ENCODE data around the gene TOP3A. TPM values are rescaled to one million over a fixed set of nuclear protein-coding genes. Genes with fewer than 3 reads are reported as not detected.

The TOP3A gene
- total RNA-seq, 1 experiment from 2014 or later = 48.8 TPM

DNA sequence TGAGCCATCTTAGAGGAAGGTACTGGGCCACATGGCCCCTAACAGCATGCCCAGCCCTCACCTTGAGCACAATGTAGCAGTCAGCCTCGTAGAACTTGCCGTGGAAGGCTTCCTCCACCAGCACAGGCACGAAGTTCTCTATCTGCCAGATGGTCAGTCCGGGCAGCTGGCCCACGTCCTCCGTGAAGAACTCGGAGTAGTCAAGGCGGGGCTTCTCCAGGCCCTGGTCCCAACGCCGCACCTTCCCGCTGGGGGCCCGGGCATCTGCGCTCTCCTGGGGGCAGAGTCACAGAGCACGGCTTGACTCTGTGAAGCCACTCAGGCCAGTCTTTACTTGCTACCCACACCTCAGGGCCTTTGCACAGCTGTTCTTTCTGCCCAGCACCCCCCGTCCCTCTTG is 63.6 kb downstream of the TOP3A start:
- ChIA-PET CTCF (no interaction called here), RAD21 (ENCODE audit: low non-redundant PET in 1 of 2, low total read pairs in 2 of 2, uncharacterized antibody in 2 of 2, unreplicated experiment in 2 of 2) (no interaction called here), POLR2A (no interaction called here)
- no TSS peak for BruUV-seq (replicated peaks)
- H3K4me1 ChIP-seq (ENCODE audit: control insufficient read depth in 1 of 2, insufficient read depth in 2 of 2, low read length in 2 of 2) = peaks cover 0 to 12% of the 10 kb centered on the region in 2 experiments; a peak in 2 of 4 replicates
- peaks cover 6% of the 10 kb centered on the region; the same call in 1 of the 2 replicates for H4K20me1 ChIP-seq (ENCODE audit: insufficient read depth)
- peaks cover 21 to 62% of the 10 kb centered on the region in 2 experiments for H3K36me3 ChIP-seq (ENCODE audit: control insufficient read depth in 1 of 2, insufficient read depth in 2 of 2, low read length in 2 of 2)
- no peak overlapping the region for H3K4me2 ChIP-seq (ENCODE audit: low read length)
- DNase-seq (ENCODE audit: low read depth, low spot score) (no peak), ATAC-seq (no peak)
- TF ChIP-seq, protein P1, sequence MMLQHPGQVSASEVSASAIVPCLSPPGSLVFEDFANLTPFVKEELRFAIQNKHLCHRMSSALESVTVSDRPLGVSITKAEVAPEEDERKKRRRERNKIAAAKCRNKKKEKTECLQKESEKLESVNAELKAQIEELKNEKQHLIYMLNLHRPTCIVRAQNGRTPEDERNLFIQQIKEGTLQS (IDR thresholded peaks at IDR 0.05) = no peak
- TF ChIP-seq CBX3 (IDR thresholded peaks at IDR 0.05; ENCODE audit: low read depth) (no peak), YY1 (IDR thresholded peaks at IDR 0.05; ENCODE audit: extremely low read depth, insufficient replicate concordance, low read depth, low read length) (no peak), POLR2A (IDR thresholded peaks at IDR 0.05; ENCODE audit: borderline replicate concordance, extremely low read depth, insufficient read depth, insufficient read length) (no peak), SRF (IDR thresholded peaks at IDR 0.05; ENCODE audit: low read depth) (no peak)
- TF ChIP-seq, protein P2, sequence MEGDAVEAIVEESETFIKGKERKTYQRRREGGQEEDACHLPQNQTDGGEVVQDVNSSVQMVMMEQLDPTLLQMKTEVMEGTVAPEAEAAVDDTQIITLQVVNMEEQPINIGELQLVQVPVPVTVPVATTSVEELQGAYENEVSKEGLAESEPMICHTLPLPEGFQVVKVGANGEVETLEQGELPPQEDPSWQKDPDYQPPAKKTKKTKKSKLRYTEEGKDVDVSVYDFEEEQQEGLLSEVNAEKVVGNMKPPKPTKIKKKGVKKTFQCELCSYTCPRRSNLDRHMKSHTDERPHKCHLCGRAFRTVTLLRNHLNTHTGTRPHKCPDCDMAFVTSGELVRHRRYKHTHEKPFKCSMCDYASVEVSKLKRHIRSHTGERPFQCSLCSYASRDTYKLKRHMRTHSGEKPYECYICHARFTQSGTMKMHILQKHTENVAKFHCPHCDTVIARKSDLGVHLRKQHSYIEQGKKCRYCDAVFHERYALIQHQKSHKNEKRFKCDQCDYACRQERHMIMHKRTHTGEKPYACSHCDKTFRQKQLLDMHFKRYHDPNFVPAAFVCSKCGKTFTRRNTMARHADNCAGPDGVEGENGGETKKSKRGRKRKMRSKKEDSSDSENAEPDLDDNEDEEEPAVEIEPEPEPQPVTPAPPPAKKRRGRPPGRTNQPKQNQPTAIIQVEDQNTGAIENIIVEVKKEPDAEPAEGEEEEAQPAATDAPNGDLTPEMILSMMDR (IDR thresholded peaks at IDR 0.05 in 2 of 3, conservative IDR thresholded peaks at IDR 0.05 in 1 of 3; ENCODE audit: borderline replicate concordance in 1 of 3, insufficient read depth in 1 of 3, low read depth in 2 of 3, low read length in 2 of 3) = no peak
- H3K9me3 ChIP-seq (ENCODE audit: control insufficient read depth in 1 of 2, insufficient read depth in 1 of 2, low read depth in 1 of 2, low read length in 2 of 2) = no peaks in the 10 kb centered on the region
- H3K9ac ChIP-seq (ENCODE audit: low read length) = no peak overlapping the region
- no peak overlapping the region for H3K4me3 ChIP-seq (replicated peaks in 1 of 2; ENCODE audit: low read depth in 1 of 2, low read length in 2 of 2)
- intact Hi-C loops (cut with micrococcal nuclease) = no loop called here
- H3K79me2 ChIP-seq (ENCODE audit: insufficient read depth, low read length) = peaks cover 17% of the 10 kb centered on the region; the same call in 1 of the 2 replicates
- H3K9me2 ChIP-seq (ENCODE audit: insufficient read depth) = no peaks in the 10 kb centered on the region
- H3K27me3 ChIP-seq (ENCODE audit: insufficient read depth, low read length) = no peaks in the 10 kb centered on the region
- H2AFZ ChIP-seq (ENCODE audit: low read depth, low read length, poor library complexity, severe bottlenecking) = no peak overlapping the region
- no peak overlapping the region; the same call in 1 of the 2 replicates for H3K27ac ChIP-seq (ENCODE audit: low read depth, low read length)

DNA sequence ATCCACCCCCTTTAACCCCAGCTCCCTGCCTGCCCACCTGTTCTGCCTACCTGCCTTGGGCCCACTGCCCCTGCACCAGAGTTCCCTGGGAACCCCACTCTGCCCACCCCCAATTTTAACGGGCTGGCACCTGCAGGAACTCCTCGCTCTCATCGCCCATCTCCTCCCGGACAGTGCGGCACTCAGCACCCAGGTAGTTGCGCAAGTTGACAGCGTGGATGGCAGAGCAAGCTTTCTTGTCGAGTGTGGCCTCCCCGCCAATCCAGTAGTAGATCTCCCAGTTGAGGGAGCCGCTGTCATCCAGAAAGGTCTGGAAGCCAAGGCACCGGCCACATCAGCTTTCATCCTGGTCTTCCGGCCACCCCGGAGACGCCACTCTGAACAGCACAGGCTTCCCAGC is 64.1 kb downstream of the TOP3A start:
- BruUV-seq (replicated peaks) = no TSS peak
- Histone ChIP-seq H3K36me3 (ENCODE audit: control insufficient read depth in 1 of 2, insufficient read depth in 2 of 2, low read length in 2 of 2) (peaks cover 21 to 62% of the 10 kb centered on the region in 2 experiments), H3K79me2 (ENCODE audit: insufficient read depth, low read length) (peaks cover 12% of the 10 kb centered on the region; the same call in 1 of the 2 replicates), H3K4me2 (ENCODE audit: low read length) (no peak overlapping the region), H4K20me1 (ENCODE audit: insufficient read depth) (peaks cover 6% of the 10 kb centered on the region; the same call in 1 of the 2 replicates), H3K4me3 (replicated peaks in 1 of 2; ENCODE audit: low read depth in 1 of 2, low read length in 2 of 2) (no peak overlapping the region), H3K27me3 (ENCODE audit: insufficient read depth, low read length) (no peaks in the 10 kb centered on the region), H3K9me2 (ENCODE audit: insufficient read depth) (no peaks in the 10 kb centered on the region), H3K9me3 (ENCODE audit: control insufficient read depth in 1 of 2, insufficient read depth in 1 of 2, low read depth in 1 of 2, low read length in 2 of 2) (no peaks in the 10 kb centered on the region), H2AFZ (ENCODE audit: low read depth, low read length, poor library complexity, severe bottlenecking) (no peak overlapping the region), H3K27ac (ENCODE audit: low read depth, low read length) (no peak overlapping the region; the same call in 1 of the 2 replicates), H3K9ac (ENCODE audit: low read length) (no peak overlapping the region), H3K4me1 (ENCODE audit: control insufficient read depth in 1 of 2, insufficient read depth in 2 of 2, low read length in 2 of 2) (peaks cover 0 to 12% of the 10 kb centered on the region in 2 experiments; a peak in 2 of 4 replicates)
- POLR2A ChIA-PET = interaction anchor here (1.4 kb wide), 1 partner anchor 9 kb away, joined by 5 read pairs; the partner anchor contains the start of gene FLII
- RAD21 ChIA-PET (ENCODE audit: low non-redundant PET in 1 of 2, low total read pairs in 2 of 2, uncharacterized antibody in 2 of 2, unreplicated experiment in 2 of 2) = no interaction called here
- intact Hi-C loops (cut with micrococcal nuclease) = no loop called here
- DNase-seq (ENCODE audit: low read depth, low spot score) (no peak), ATAC-seq (no peak)
- CTCF ChIA-PET = no interaction called here
- no peak for TF ChIP-seq ZFX (IDR thresholded peaks at IDR 0.05)
- TF ChIP-seq, protein P3, sequence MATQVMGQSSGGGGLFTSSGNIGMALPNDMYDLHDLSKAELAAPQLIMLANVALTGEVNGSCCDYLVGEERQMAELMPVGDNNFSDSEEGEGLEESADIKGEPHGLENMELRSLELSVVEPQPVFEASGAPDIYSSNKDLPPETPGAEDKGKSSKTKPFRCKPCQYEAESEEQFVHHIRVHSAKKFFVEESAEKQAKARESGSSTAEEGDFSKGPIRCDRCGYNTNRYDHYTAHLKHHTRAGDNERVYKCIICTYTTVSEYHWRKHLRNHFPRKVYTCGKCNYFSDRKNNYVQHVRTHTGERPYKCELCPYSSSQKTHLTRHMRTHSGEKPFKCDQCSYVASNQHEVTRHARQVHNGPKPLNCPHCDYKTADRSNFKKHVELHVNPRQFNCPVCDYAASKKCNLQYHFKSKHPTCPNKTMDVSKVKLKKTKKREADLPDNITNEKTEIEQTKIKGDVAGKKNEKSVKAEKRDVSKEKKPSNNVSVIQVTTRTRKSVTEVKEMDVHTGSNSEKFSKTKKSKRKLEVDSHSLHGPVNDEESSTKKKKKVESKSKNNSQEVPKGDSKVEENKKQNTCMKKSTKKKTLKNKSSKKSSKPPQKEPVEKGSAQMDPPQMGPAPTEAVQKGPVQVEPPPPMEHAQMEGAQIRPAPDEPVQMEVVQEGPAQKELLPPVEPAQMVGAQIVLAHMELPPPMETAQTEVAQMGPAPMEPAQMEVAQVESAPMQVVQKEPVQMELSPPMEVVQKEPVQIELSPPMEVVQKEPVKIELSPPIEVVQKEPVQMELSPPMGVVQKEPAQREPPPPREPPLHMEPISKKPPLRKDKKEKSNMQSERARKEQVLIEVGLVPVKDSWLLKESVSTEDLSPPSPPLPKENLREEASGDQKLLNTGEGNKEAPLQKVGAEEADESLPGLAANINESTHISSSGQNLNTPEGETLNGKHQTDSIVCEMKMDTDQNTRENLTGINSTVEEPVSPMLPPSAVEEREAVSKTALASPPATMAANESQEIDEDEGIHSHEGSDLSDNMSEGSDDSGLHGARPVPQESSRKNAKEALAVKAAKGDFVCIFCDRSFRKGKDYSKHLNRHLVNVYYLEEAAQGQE (IDR thresholded peaks at IDR 0.05; ENCODE audit: low read depth) = no peak
- no peak for TF ChIP-seq POLR2A (IDR thresholded peaks at IDR 0.05; ENCODE audit: borderline replicate concordance, extremely low read depth, insufficient read depth, insufficient read length)
- no peak for TF ChIP-seq SP1 (IDR thresholded peaks at IDR 0.05; ENCODE audit: low read depth)
- TF ChIP-seq, protein P1 (IDR thresholded peaks at IDR 0.05) = no peak
- no peak for TF ChIP-seq CEBPB (IDR thresholded peaks at IDR 0.05; ENCODE audit: low read depth)
- no peak for TF ChIP-seq EZH2phosphoT487 (IDR thresholded peaks at IDR 0.05; ENCODE audit: borderline replicate concordance)
- no peak for TF ChIP-seq EZH2 (IDR thresholded peaks at IDR 0.05)
